ENCODE measurements around the gene KCNQ1. TPM values are rescaled to one million over a fixed set of nuclear protein-coding genes. Genes with fewer than 3 reads are reported as not detected.

Gene KCNQ1
- total RNA-seq, 1 donor from 2014 or later: 10.7 TPM

- DNase-seq (ENCODE audit: low spot score): no peak
Measured at GRCh38 chr11:2752204-2752770, 307.5 kb downstream of the KCNQ1 start.

GRCh38 chr11:2752923-2753322 lies 308.1 kb downstream of the KCNQ1 start:
- DNase-seq (ENCODE audit: low spot score): no peak

- DNase-seq (ENCODE audit: low spot score): no peak
Measured at GRCh38 chr11:2754008-2754407, 309.2 kb downstream of the KCNQ1 start.

- DNase-seq (ENCODE audit: low spot score): no peak
Measured at GRCh38 chr11:2755071-2755470, 310.3 kb downstream of the KCNQ1 start.

DNA sequence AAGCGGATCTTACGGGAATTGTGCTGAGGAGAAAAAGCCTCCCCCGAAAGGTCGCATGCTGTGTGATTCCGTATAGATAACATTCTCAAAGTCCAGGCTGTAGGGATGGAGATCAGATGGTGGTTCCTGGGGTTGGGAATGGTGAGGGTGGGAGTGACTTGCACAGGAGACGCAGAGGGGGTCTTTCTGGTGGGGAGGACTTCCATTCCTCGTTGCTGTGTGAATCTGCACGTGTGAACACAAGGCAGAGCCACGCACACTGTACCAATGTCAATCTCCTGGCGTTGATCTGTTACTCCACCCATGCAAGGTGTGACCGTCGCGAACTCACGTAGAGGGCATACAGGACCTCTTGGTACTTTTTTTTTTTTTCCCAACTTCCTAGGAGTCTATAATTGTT lies 313.9 kb downstream of the KCNQ1 start:
- DNase-seq (ENCODE audit: low spot score): no peak

- DNase-seq (ENCODE audit: low spot score): peak; percentile 69
Measured at GRCh38 chr11:2759228-2760195, 314.7 kb downstream of the KCNQ1 start.

DNA sequence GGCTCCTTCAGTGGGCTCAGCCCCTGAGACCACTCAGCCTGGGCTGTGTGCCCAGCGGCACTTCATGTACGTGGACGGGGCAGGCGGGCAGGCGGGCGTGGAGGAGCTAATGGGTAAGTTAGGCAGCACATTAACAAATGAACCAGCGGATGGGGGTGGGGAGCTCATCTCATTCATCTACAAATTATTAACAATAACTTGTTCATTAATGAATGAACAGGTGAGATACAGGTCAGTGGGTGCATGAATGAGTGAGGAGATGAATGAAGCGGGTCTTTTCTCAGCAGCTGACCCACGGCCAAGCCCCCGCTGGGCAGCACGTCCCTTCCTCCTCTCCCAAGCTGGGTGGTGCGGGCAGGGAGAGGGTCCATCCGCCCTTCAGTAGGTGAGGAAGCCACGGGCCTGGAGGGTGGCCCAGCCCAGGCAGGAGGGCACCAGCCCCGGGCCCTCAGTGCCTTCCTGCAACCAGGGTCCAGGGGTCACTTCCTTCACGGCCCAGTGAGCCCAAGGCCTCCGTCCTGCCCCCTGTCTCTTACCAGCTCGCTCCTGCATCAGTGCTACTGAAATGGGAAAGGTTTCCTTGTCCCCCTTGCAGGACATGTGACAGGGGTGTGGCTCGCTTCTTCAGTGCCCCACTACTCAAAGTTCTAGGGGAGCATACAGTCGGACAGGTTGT lies 315.5 kb downstream of the KCNQ1 start:
- no peak for DNase-seq (ENCODE audit: low spot score)

GRCh38 chr11:2761131-2762030 lies 316.6 kb downstream of the KCNQ1 start:
- DNase-seq (ENCODE audit: low spot score): peak; percentile 86

- no peak for DNase-seq (ENCODE audit: low spot score)
Measured at GRCh38 chr11:2762031-2762380, 317.2 kb downstream of the KCNQ1 start.

GRCh38 chr11:2762451-2762850 lies 317.6 kb downstream of the KCNQ1 start:
- DNase-seq (ENCODE audit: low spot score): no peak

DNA sequence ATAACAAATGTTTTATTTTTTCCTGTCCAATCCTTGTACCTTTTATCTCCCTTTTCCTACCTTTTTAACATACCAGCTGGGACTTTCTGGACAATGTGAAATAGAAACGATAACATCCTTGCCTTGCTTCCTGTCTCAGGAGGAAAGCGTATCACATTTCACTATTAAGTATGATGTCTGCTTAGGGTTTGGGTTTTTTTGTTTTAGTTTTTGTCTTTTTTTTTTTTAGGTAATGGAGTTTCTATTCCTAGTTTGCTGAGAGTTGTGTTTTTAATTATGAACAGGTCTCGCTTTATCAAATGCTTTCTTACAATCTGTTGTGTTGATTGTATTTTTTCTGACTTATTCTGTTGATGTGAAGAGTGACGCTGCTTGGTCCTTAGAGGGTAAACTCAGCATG lies 319.2 kb downstream of the KCNQ1 start:
- DNase-seq (ENCODE audit: low spot score): no peak

DNA sequence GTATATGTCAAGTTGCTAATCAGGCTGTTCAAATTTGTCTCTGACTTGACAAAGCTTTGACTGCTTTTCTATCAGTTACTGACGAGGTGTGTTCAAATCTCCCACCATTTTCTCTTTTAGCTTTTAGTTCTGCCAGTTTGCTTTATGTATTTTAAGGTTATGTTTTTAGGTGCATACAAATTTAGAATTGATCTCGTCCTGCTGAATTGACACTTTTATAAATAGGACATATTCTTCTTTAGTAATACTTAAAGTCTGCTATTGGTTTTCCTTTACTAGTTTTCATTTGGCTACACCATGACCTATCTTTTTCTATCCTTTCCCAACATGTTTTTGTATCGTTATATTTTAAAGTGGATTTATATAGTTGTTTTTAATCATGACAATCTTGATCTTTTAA lies 320.7 kb downstream of the KCNQ1 start:
- no peak for DNase-seq (ENCODE audit: low spot score)

GRCh38 chr11:2766166-2766565 lies 321.4 kb downstream of the KCNQ1 start:
- no peak for DNase-seq (ENCODE audit: low spot score)

- DNase-seq (ENCODE audit: low spot score): no peak
Measured at GRCh38 chr11:2767071-2767470, 322.3 kb downstream of the KCNQ1 start.

- DNase-seq (ENCODE audit: low spot score): no peak
Measured at GRCh38 chr11:2767801-2768200, 323.0 kb downstream of the KCNQ1 start.

- peak; percentile 74 for DNase-seq (ENCODE audit: low spot score)
Measured at GRCh38 chr11:2768471-2769408, 323.9 kb downstream of the KCNQ1 start.

GRCh38 chr11:2769409-2770095 lies 324.7 kb downstream of the KCNQ1 start:
- no peak for DNase-seq (ENCODE audit: low spot score)

- peak; percentile 88 for DNase-seq (ENCODE audit: low spot score)
Measured at GRCh38 chr11:2770096-2770751, 325.4 kb downstream of the KCNQ1 start.

- DNase-seq (ENCODE audit: low spot score): peak; percentile 86
Measured at GRCh38 chr11:2770761-2771301, 326.0 kb downstream of the KCNQ1 start.
